ENCODE results near the gene ING4.
A peak's percentile ranks its signal among the peaks of the same experiment; 100 is the strongest.

ING4 gene

DNA sequence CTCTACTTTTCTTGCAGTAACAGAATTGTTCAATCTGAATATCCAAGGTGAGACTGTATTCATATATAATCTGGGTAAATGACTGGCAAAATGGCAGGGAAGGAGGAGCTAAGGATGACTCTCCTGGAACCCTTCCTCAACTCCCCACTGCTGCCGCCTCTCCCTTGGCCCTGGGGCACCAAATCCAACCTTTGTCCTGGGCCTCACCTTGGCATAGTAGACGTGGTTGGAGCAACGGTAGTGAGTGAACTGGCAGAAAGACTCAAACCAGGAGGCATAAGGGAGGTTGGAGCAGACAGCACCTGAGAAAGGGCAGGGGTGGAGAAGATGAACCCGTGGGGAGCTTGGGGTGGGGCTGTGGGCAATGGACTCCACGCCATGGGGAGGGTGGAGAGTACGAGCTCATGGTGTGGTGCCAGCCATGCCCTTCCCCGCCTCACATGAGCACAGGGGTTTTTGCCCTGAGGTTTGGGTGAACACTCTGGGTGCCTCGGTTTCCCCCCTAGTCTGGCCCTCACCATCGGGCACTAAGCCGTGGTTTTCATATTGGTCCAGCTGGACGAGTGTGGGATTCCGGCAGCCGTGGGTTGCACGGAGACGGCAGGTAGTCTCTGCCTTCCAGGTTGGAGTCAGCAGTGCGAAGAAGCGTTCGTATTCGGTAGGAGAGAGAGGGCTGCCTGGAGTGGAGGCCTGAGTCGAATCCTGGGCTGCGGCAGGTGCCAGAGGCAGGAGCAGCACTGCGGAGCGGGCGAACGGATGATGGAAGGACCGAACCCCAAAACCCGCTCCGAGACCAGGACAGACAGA lies 16.4 kb downstream of the ING4 start:
- peaks cover 32 to 33% of the 10 kb centered on the region in 2 experiments for H3K4me1 ChIP-seq (ENCODE audit: control insufficient read depth in 1 of 2, insufficient read depth in 1 of 2, low read depth in 1 of 2, low read length in 1 of 2)
- H3K27ac ChIP-seq, result peak overlapping the region; percentile 78

DNA sequence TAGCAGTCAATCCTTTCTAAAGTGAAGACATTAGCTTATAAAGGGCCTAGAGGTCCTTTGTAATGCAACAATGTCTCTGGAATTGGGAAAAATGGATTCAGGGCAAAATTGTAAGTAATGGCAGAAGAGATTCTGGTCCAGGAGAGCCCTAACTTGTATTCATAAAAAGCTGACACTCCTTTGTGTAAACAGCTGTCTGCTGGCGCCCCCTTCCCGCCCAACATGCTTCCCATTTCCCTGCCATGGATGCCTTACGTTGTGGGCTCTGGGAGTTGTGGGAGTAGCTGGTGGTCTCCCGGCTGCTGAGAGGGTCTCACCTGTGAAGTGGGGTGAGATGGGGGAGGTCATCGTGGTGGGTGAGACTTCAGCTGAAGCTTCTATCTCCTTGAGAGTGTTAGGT lies 18.0 kb downstream of the ING4 start:
- TF ChIP-seq, protein P1, sequence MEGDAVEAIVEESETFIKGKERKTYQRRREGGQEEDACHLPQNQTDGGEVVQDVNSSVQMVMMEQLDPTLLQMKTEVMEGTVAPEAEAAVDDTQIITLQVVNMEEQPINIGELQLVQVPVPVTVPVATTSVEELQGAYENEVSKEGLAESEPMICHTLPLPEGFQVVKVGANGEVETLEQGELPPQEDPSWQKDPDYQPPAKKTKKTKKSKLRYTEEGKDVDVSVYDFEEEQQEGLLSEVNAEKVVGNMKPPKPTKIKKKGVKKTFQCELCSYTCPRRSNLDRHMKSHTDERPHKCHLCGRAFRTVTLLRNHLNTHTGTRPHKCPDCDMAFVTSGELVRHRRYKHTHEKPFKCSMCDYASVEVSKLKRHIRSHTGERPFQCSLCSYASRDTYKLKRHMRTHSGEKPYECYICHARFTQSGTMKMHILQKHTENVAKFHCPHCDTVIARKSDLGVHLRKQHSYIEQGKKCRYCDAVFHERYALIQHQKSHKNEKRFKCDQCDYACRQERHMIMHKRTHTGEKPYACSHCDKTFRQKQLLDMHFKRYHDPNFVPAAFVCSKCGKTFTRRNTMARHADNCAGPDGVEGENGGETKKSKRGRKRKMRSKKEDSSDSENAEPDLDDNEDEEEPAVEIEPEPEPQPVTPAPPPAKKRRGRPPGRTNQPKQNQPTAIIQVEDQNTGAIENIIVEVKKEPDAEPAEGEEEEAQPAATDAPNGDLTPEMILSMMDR (IDR thresholded peaks at IDR 0.05), result no peak
- no peaks in the 10 kb centered on the region for H3K27me3 ChIP-seq
- peak overlapping the region; percentile 89 for H3K27ac ChIP-seq
- peak overlapping the region; percentile 44 to 54 for H3K4me3 ChIP-seq (ENCODE audit: low read depth in 1 of 2, low read length in 1 of 2)
- H3K4me1 ChIP-seq (ENCODE audit: control insufficient read depth in 1 of 2, insufficient read depth in 1 of 2, low read depth in 1 of 2, low read length in 1 of 2), result peaks cover 32 to 40% of the 10 kb centered on the region in 2 experiments
- no peaks in the 10 kb centered on the region for H3K9me3 ChIP-seq
- peaks cover 20% of the 10 kb centered on the region for H3K36me3 ChIP-seq

More for the DNA sequence above, 16.4 kb downstream of the ING4 start:
- TF ChIP-seq, protein P1 (IDR thresholded peaks at IDR 0.05), result no peak
- Histone ChIP-seq H3K27me3 (no peaks in the 10 kb centered on the region), H3K4me3 (ENCODE audit: low read depth in 1 of 2, low read length in 1 of 2) (peak overlapping the region; percentile 58), H3K36me3 (peaks cover 36% of the 10 kb centered on the region), H3K9me3 (no peaks in the 10 kb centered on the region)

DNA sequence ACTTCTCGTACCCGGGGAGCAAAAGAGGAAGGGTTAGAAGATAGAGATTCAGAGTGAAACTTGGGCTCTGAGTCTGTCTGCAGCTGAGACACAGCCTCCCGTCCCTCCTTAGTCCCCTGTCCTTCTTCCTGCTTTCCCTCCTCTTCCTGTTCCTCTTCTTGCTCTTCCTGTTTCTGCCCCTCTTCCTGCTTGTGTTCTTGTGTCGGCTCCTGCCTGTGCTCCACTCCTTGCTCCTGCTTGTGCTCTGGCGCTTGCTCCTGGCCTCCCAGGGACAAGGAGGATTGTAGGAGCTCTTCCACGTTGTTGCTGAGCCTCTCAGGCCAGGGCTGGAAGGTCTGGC lies 18.7 kb downstream of the ING4 start:
- no peaks in the 10 kb centered on the region for H3K27me3 ChIP-seq
- H3K36me3 ChIP-seq, result peaks cover 13% of the 10 kb centered on the region
- H3K4me1 ChIP-seq (ENCODE audit: control insufficient read depth in 1 of 2, insufficient read depth in 1 of 2, low read depth in 1 of 2, low read length in 1 of 2), result peaks cover 32 to 40% of the 10 kb centered on the region in 2 experiments
- H3K9me3 ChIP-seq, result no peaks in the 10 kb centered on the region
- peak overlapping the region; percentile 44 to 54 for H3K4me3 ChIP-seq (ENCODE audit: low read depth in 1 of 2, low read length in 1 of 2)
- TF ChIP-seq, protein P1 (IDR thresholded peaks at IDR 0.05), result no peak
- peak overlapping the region; percentile 89 for H3K27ac ChIP-seq

DNA sequence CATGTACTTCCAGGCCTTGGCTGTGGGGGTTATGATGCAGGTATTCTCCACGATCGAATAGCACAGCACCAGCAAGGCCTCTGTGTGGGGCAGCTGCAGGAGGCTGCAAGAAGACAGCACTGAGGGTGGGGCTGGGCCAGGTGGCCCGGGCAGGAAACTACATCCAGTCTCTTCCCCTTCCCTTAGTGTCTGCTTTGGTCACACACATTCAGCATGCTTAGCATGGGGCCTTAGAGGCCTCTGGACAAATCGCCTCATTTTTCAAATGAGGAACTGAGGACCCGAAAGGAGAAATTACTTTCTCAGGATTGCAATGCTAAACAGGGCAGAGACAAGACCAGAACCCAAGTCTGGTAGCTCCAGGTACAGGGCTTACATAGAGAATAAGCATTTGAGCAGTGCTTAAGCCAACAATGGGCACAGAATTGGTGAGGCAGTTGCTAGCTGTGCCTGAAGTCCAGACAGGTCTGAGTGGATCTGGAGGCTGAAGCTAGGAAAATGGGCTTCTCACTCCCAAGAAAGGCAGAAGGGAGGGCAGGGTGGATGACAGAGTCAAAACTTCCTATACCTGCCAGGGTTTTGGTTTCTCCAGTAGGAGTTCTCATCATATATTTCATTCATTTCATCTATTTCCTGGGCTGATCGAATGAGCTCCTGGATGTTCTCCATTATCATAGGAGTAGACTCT lies 19.2 kb downstream of the ING4 start:
- TF ChIP-seq, protein P1 (IDR thresholded peaks at IDR 0.05), result no peak
- no peaks in the 10 kb centered on the region for H3K9me3 ChIP-seq
- H3K36me3 ChIP-seq, result peaks cover 10% of the 10 kb centered on the region
- peak overlapping the region; percentile 89 for H3K27ac ChIP-seq
- H3K27me3 ChIP-seq, result no peaks in the 10 kb centered on the region
- H3K4me1 ChIP-seq (ENCODE audit: control insufficient read depth in 1 of 2, insufficient read depth in 1 of 2, low read depth in 1 of 2, low read length in 1 of 2), result peaks cover 32 to 40% of the 10 kb centered on the region in 2 experiments
- peak overlapping the region; percentile 44 to 54 for H3K4me3 ChIP-seq (ENCODE audit: low read depth in 1 of 2, low read length in 1 of 2)

- Histone ChIP-seq H3K9me3 (no peaks in the 10 kb centered on the region), H3K4me3 (ENCODE audit: low read depth in 1 of 2, low read length in 1 of 2) (no peak overlapping the region), H3K27ac (no peak overlapping the region), H3K27me3 (no peaks in the 10 kb centered on the region), H3K36me3 (no peaks in the 10 kb centered on the region), H3K4me1 (ENCODE audit: control insufficient read depth in 1 of 2, insufficient read depth in 1 of 2, low read depth in 1 of 2, low read length in 1 of 2) (peaks cover 21 to 30% of the 10 kb centered on the region in 2 experiments)
- TF ChIP-seq, protein P1 (IDR thresholded peaks at IDR 0.05), result no peak
These were observed 21.8 kb downstream of the ING4 start for GRCh38 chr12:6641131-6641530.

All from neutrophil (primary cell).